HG02642 (cell line): ENCODE data around the gene BICDL2.

Experiments
- ATAC-seq: cut with Tn5 transposase; IDR thresholded peaks from one replicate; pipeline ENCODE4 v1.9.1; 2021; ENCODE audit warnings: mild to moderate bottlenecking; ENCODE audit not compliant: unreplicated experiment, poor library complexity

The BICDL2 gene

GRCh38 chr16:3051009-3051408, 14.3 kb upstream of the BICDL2 start:
- no peak for ATAC-seq

GRCh38 chr16:3050487-3050886, 13.7 kb upstream of the BICDL2 start:
- ATAC-seq: no peak

DNA sequence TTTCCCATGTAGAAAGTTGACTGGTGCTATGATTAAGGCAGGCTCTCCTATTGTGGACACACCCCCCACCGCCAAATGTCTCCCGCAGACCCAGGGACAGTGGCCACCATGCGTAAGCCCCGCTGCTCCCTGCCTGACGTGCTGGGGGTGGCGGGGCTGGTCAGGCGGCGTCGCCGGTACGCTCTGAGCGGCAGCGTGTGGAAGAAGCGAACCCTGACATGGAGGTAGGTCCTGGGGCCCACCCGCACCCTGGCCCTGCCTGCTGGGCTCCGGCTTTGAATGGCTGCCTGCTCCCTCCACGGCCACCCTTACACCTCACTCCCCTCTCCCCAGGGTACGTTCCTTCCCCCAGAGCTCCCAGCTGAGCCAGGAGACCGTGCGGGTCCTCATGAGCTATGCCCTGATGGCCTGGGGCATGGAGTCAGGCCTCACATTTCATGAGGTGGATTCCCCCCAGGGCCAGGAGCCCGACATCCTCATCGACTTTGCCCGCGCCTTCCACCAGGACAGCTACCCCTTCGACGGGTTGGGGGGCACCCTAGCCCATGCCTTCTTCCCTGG, 13.3 kb upstream of the BICDL2 start:
- ATAC-seq: no peak

DNA sequence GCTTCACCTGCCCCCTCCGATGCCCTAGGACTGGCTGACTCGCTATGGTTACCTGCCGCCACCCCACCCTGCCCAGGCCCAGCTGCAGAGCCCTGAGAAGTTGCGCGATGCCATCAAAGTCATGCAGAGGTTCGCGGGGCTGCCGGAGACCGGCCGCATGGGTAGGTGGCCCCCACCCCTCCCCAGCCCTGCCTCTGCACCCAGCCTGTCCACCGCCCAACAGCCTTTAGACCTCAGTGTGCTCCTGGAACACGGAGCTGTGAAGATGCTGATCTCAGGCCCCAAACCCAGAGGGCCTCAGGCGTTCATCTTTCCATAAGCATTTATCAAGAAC, 10.6 kb upstream of the BICDL2 start:
- ATAC-seq: no peak

DNA sequence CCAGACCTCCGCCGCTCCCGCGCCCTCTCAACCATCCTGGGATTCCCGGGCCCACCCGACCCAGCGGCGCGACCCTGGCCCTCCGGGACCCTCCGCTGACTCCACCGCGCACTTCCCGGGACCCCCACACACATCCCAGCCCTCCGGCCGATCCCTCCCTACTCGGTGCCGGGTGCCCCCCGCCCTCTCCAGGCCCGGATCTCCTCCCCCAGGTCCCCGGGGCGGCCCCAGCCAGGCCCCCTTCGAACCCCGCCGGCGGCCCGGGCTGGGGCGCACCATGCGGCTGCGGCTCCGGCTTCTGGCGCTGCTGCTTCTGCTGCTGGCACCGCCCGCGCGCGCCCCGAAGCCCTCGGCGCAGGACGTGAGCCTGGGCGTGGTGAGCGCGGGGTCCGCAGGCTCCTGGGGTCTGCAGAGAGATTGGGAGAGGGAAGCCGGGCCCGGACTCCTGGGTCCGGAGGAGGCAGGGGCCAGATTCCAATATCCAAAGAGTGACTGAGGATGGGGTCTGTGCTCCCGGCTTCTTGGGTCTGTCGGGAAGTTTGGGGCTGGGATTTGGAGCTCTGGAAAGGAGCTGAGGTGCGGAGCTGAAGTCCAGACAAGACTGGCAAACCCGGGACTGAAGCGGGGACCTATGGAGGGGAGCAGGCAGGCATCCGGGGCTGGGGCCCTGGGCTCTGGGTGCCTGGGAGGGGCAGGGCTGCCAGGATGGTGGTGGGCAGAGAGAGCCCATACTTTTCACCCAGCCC, 10.1 kb upstream of the BICDL2 start:
- ATAC-seq: no peak

DNA sequence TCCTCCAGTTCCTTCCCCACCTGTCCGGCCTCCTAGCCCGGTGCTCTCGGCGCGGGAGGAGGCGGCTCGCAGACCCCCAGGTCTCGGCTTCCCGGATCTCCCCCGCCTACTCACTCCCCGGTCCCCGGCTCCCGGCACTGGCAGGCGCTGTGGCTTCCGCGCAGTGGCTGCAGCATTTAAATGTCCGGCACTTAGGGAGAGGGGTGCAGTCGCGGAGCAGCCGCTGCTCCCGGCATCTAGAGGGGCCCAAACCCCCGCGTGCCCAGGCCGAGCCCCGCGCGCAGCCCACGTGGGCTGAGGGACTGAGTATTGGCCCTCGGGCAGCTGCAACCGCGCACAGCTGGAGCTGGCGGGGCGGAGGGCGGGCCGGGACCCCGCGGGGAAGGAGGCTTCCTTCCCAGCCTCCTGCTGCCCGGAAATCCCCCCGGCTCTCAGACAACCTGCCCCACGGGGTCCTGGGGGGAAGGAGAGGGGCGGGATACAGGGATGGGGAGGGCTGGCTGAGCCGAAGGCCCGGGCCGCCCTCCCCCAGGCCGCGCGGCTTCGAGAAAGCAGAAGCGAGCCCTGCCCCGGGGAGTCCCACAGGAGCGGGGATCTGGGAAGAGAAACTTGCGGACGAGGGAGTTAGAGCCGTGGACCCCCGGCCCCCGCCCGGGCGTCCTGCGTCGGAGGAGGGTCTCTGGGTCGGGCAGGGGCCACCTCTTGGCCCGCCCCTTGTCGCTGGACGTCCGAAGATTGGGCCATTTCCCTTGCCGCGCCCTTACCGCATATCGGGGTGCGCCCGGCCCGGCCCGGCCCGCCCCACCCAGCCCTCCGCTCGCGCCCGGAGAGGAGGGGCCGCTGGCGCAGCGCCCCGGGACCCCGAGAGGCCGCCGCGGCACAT, 9.3 kb upstream of the BICDL2 start, which contains the start of gene MMP25:
Gene MMP25, plus strand, starts transcription at position 804 of the 883 bp plus-strand sequence. CDS start 357 bp downstream, outside the sequence.
- no peak for ATAC-seq

DNA sequence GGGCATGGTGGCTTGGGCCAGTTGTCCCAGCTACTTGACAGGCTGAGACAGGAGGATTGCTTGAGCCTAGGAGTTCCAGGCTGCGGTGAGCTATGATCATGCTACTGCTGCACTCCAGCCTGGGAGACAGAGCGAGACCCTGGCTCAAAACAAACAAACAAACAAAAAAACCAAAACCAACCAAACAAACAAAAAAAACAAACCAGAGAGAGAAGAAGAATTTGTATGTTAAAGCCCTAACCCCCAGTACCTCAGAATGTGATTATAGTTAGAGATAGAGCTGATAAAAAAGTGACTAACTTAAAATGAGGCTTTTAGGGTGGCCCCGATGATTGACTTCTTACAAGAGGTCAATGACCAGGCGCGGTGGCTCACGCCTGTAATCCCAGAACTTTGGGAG, 8.0 kb upstream of the BICDL2 start:
- no peak for ATAC-seq

- ATAC-seq: no peak
These were observed 5.6 kb upstream of the BICDL2 start for GRCh38 chr16:3042376-3042775.

- ATAC-seq: no peak
These were observed 2.2 kb upstream of the BICDL2 start for GRCh38 chr16:3038896-3039295.

GRCh38 chr16:3038256-3038655, 1.5 kb upstream of the BICDL2 start:
- no peak for ATAC-seq

DNA sequence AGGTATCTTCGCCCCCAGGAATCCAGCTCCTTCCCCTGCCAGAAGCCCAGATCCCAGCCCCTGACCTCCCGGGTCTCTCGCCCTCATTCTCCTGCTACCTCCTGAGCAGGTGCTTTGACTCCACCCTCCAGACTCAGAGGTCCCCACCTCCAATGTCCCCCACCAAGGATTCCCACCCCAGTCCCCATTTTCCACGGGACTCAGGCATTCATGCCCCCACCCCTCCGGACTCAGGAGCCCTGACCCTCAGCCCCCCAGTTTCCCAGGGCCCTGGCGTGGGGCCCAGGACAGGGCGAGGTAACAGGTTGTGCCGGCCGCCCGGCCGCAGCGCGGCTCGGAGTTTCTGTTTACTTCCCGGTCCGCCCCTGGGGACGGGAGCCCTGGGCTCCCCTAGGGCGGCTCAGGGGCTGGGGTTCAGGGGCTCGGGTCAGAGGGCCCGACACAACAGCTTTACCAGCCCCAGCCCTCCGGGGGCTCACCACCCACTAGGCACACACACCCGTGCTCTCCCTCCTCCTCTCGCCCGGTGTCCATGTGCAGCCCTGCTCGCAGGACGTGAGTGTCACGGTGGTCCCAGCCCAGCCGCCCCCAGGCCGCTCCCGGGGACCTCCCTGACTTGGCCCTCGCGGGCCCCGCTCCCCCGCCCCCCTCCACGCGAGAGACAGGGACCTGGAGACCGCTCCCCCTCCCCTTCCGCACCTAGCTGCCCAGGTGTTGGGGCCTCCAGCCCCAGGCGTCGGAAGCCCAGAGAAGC, 595 bp downstream of the BICDL2 start:
- no peak for ATAC-seq

- no peak for ATAC-seq
These were observed 1.3 kb downstream of the BICDL2 start for GRCh38 chr16:3035289-3035971.

DNA sequence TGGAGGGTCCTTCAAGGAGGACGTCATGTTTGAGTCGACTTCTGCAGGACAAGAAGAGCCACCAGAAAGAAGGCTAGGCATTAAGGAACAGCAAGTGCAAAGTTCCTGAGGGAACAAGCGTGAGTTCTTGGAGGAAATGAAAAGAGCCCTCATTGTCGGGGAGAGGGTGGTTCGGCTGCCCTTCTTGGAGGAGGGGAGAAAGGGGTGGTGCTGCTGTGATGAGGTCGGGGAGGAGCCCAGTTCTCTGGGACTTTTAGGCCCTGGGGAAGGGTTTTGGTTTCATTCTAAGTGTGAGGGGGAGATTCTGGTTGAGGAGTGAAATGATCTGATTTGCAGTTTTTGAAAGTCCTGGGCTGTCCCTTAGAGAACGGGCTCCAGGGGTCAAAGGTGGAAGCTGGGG, 4.1 kb downstream of the BICDL2 start:
- ATAC-seq: no peak

- no peak for ATAC-seq
These were observed 6.2 kb downstream of the BICDL2 start for GRCh38 chr16:3030222-3031212.

- ATAC-seq: no peak
These were observed 7.1 kb downstream of the BICDL2 start for GRCh38 chr16:3029491-3030221.

GRCh38 chr16:3028716-3029319, 7.9 kb downstream of the BICDL2 start:
- no peak for ATAC-seq

- ATAC-seq: no peak
These were observed 8.6 kb downstream of the BICDL2 start for GRCh38 chr16:3027983-3028715.
